Measurements from ENCODE around the gene XPNPEP2. TPM values are rescaled to one million over a fixed set of nuclear protein-coding genes. Genes with fewer than 3 reads are reported as not detected.
"Not testable (repeated sequence)": the region's sequence is repeated elsewhere in the genome, so short reads cannot be mapped to it uniquely, and the experiment has no call there.

Gene XPNPEP2
- total RNA-seq, 1 donor from 2014 or later, result 1.7 TPM

GRCh38 chrX:129741880-129742758, 3.3 kb downstream of the XPNPEP2 start:
- Mint-ChIP-seq H3K36me3 (ENCODE audit: low read depth, unreplicated experiment) (no peaks in the 10 kb centered on the region), H3K27ac (ENCODE audit: unreplicated experiment) (no peak overlapping the region), H3K27me3 (ENCODE audit: unreplicated experiment) (no peaks in the 10 kb centered on the region), H3K9me3 (ENCODE audit: unreplicated experiment) (no peaks in the 10 kb centered on the region), H3K4me3 (ENCODE audit: unreplicated experiment) (no peak overlapping the region), H3K4me1 (ENCODE audit: unreplicated experiment) (peaks cover 8% of the 10 kb centered on the region)
- no peak for TF ChIP-seq CTCF (IDR thresholded peaks at IDR 0.05; ENCODE audit: unreplicated experiment)
- peak; percentile 37 for DNase-seq (ENCODE audit: low spot score)

DNA sequence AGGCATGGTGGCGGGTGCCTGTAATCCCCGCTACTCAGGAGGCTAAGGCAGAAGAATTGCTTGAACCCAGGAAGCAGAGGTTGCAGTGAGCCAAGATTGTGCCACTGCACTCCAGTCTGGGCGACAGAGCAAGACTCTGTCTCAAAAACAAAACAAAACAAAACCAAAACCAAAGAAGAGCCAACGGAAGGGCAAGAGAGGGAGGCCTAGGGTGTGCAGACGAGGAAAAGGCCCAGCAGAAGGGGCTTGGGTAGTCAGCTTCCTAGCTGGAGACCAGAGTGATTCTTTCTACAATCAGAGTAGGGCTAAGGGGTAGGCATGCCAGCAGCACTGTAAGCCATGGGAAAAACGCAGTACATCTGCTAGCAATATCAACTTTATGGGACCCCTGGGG, 4.0 kb downstream of the XPNPEP2 start:
- not testable (repeated sequence) for H3K4me3 Mint-ChIP-seq (ENCODE audit: unreplicated experiment); H3K27me3 Mint-ChIP-seq (ENCODE audit: unreplicated experiment); H3K4me1 Mint-ChIP-seq (ENCODE audit: unreplicated experiment); H3K27ac Mint-ChIP-seq (ENCODE audit: unreplicated experiment); H3K9me3 Mint-ChIP-seq (ENCODE audit: unreplicated experiment); DNase-seq (ENCODE audit: low spot score); H3K36me3 Mint-ChIP-seq (ENCODE audit: low read depth, unreplicated experiment)

DNA sequence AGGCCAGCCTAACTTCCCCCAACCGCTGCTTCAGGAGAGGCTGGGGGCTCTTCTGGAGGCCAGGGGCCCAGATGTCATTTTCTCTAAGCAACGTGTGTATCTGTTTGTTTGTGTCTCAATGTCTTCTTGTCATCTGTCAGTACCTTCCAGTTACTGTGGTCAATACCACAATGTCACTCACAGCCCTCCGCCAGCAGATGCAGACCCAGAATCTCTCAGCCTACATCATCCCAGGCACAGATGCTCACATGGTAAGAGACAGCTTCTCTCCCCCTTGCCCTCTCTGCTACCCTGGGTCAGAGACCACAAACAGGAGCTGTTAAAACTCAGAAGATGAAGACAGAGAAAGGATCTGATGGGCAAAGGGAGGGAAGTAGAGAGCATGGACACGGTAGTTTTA, 5.0 kb downstream of the XPNPEP2 start:
- TF ChIP-seq CTCF (IDR thresholded peaks at IDR 0.05; ENCODE audit: unreplicated experiment), result no peak
- no peaks in the 10 kb centered on the region for H3K9me3 Mint-ChIP-seq (ENCODE audit: unreplicated experiment)
- H3K4me3 Mint-ChIP-seq (ENCODE audit: unreplicated experiment), result no peak overlapping the region
- no peak overlapping the region for H3K27ac Mint-ChIP-seq (ENCODE audit: unreplicated experiment)
- peaks cover 8% of the 10 kb centered on the region for H3K4me1 Mint-ChIP-seq (ENCODE audit: unreplicated experiment)
- H3K27me3 Mint-ChIP-seq (ENCODE audit: unreplicated experiment), result no peaks in the 10 kb centered on the region
- no peak for DNase-seq (ENCODE audit: low spot score)
- no peaks in the 10 kb centered on the region for H3K36me3 Mint-ChIP-seq (ENCODE audit: low read depth, unreplicated experiment)

GRCh38 chrX:129744861-129745321, 6.1 kb downstream of the XPNPEP2 start:
- Mint-ChIP-seq H3K27me3 (ENCODE audit: unreplicated experiment) (no peaks in the 10 kb centered on the region), H3K4me3 (ENCODE audit: unreplicated experiment) (no peak overlapping the region), H3K4me1 (ENCODE audit: unreplicated experiment) (peaks cover 4% of the 10 kb centered on the region), H3K27ac (ENCODE audit: unreplicated experiment) (no peak overlapping the region), H3K36me3 (ENCODE audit: low read depth, unreplicated experiment) (no peaks in the 10 kb centered on the region), H3K9me3 (ENCODE audit: unreplicated experiment) (no peaks in the 10 kb centered on the region)
- TF ChIP-seq CTCF (IDR thresholded peaks at IDR 0.05; ENCODE audit: unreplicated experiment), result no peak
- no peak for DNase-seq (ENCODE audit: low spot score)

DNA sequence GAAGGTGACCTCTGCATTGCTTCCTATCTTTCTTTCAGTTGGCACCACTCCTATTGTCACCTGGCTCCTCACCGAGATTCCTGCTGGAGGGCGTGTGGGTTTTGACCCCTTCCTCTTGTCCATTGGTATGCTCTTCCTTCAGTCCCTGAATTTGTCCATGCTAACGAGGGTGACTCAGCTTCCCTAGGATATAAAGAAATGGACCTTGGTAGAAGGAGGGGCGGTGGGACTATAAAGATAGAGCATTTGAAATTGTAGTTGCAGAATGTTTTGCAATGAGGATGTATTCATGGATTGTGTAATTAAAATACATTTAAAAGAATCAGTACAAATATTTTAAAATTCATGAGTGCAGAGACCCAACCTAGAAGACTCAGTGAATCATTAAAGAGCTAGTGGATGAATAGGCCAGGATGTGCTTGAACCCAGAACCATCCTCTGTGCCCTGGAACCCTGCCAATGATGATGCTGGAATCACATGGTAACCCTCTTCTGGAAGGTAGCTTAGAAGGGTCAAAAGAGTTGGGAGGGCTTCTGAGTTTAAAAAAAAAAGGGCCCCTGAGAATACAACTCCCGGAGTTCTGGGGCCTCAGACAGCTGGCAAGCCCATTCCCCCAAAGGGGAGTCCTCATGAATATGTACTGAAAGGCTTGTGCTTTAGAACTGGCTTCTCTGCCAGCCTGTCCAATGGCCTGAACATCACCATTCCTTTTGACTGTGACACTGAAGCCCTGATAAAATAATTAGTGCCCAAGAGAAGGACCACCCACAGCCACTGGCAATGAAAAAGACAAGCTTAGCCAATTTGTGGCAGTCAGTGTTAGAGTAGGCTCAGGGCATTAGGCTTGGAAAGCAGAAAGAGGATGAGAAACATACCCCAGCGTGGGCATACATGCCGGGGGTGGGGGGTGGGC, 8.0 kb downstream of the XPNPEP2 start:
- H3K27me3 Mint-ChIP-seq (ENCODE audit: unreplicated experiment), result no peaks in the 10 kb centered on the region
- no peaks in the 10 kb centered on the region for H3K36me3 Mint-ChIP-seq (ENCODE audit: low read depth, unreplicated experiment)
- H3K4me1 Mint-ChIP-seq (ENCODE audit: unreplicated experiment), result peaks cover 4% of the 10 kb centered on the region
- TF ChIP-seq CTCF (IDR thresholded peaks at IDR 0.05; ENCODE audit: unreplicated experiment), result no peak
- no peaks in the 10 kb centered on the region for H3K9me3 Mint-ChIP-seq (ENCODE audit: unreplicated experiment)
- H3K27ac Mint-ChIP-seq (ENCODE audit: unreplicated experiment), result no peak overlapping the region
- no peak overlapping the region for H3K4me3 Mint-ChIP-seq (ENCODE audit: unreplicated experiment)
- no peak for DNase-seq (ENCODE audit: low spot score)

Data from endothelial cell (in vitro differentiated cells).